DLD1 (cell line): Measurements from ENCODE around the gene RIN3.

Source experiments
- in situ Hi-C: cut with HindIII; loops from 2 replicates; pipeline ENCODE4 v1.10.0; 2017; ENCODE audit warnings: low sequenced_read_pairs

RIN3 gene

DNA sequence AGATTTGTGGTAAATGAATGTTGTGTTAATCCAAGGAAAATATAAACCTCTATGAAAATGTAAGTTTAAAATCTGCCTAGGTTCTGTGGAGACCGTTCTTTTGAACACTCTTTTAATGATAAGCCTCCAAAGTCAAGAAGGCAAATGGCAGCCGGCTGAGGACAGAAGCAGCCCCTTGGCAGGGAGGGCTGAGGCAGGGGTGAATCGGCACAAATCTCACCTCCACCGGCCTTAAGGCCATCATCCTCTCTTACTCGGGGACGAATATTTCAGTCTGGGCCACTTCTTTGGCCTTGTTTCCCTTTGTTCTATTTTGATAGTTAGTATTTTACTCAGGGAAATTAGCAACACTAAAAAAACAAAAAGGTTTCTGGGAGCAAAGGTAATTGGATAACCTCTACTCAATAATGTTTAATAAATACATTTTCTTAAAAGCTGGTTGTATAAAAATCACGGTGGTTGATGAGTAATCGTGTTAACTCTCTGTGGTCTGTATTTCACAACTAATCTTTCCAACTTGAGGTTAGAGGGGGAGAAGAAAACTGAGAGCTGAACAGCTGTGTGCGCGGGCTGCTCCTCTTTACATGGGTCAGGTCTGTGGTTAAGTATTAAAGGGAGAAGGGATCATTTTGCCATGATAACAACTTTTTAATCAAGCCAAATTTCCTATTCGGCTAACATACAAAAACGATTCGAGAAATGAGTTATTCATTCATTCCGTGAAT lies 216.2 kb downstream of the RIN3 start:
- in situ Hi-C loops = no loop called here

DNA sequence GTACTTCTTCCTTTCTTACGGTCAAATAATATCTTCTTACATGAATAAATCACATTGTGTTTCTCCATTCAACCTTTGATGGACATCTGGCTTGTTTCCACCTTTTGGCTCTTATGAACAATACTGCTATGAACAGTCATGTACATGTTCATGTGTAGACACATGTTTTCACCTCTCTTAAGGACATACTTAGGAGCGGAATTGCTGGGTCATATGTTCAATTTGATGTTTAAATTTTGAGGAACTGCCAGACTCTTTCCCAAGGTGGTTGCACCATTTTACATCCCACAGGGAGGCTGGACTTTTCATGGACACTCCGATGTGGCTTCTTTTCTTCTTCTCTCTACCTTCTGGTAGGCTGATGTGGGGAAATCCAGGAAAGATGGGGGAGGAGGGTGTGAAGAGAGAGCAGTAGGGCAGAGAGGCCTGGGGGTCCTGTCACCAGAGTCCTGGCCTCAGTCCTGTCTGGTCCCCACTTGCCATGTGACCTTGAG lies 218.1 kb downstream of the RIN3 start:
- in situ Hi-C loops = no loop called here

DNA sequence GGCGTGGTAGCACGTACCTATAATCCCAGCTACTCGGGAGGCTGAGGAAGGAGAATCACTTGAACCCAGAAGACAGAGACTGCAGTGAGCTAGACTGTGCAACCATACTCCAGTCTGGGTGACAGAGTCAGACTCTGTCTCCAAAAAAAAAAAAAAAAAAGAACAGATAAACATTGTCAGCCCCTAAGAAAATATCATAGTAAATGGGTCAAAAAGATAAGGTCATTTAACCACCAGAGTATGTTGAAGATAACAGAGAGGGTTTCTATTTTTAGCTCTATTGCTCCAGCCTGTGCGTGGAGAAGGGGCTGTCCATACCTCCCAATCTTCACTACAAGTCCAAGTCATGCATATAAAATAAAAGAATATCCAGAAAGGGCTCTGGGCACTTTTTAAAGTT lies 219.4 kb downstream of the RIN3 start:
- in situ Hi-C loops = no loop called here

DNA sequence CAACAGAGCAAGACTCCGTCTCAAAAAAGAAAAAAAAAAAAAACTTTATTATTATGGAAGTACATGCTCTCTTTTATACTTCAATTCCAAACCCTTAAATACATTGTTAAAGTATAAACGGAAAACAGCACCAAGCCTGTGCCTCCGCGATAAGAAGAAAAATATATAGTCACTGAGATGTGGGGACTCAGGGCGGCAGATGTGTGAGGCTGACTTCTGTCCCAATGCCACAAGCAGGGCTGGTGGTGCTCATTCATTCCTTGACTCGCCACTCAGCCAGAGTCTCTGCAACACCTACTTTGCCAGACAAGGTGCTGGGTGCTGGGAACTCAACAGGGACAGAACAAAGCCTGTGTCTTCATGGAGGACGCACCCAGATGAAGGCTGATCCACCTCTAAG lies 221.0 kb downstream of the RIN3 start:
- in situ Hi-C loops = no loop called here

DNA sequence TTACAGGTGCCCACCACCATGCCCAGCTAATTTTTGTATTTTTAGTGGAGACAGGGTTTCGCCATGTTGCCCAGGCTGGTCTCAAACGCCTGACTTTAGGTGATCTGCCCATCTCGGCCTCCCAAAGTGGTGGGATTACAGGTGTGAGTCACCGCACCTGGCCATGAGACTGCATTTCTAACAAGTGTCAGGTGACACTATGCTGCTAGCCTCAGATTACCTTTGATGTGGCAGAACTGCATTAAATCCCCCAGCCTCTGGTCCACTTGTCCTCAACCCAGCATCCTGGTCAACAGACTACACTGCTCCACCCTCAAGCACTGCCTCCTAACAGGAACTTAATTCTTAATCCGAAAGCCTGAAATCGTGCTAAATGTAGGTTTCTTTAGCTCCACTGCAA lies 221.8 kb downstream of the RIN3 start:
- in situ Hi-C loops = no loop called here

DNA sequence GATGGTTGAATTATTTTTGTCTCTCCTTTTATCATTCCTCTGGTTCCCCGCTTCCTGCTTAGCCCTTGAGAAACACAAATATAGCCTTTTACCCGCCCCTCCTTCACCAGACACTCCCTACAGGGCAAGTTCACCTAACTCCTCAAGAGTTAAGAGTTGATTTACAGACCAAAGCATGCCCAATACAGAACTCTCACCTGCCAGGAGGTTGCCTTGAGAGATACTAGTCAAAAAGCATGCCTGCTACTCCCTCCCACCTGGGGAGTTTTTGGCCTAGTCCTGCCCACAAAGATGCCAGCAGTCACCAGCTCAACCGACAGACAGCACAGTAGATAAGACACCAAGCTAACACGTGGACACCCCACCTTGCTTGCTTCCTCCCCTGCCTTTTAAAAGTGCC lies 223.6 kb downstream of the RIN3 start:
- in situ Hi-C loops = no loop called here

DNA sequence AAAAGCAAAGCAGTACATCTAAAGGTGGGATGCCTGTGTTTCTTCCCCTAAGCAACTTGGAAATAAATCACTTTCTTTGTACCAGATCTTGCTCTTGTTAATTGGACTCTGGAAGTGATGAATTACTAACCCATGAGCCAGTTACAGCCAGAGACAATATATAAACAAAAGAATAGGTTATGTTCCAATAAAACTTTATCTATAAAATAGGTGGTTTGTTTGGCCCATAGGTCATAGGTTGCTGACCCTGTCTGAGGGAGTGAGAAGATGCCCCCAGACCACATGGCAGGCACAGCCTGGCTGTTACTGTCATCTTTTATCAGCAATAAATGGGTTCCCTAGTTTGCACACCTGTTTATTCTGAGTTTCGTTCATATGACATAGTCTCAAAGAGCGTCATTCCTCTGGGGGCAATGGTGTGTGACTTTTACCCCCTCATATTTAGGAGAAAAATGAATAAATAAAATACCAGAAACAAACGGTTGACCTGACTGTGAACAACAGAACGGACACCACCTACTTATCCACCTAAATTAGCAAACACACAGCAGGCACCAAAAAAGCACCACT lies 224.1 kb downstream of the RIN3 start:
- in situ Hi-C loops = no loop called here
